ENCODE measurements around the gene SEL1L.

DNA sequence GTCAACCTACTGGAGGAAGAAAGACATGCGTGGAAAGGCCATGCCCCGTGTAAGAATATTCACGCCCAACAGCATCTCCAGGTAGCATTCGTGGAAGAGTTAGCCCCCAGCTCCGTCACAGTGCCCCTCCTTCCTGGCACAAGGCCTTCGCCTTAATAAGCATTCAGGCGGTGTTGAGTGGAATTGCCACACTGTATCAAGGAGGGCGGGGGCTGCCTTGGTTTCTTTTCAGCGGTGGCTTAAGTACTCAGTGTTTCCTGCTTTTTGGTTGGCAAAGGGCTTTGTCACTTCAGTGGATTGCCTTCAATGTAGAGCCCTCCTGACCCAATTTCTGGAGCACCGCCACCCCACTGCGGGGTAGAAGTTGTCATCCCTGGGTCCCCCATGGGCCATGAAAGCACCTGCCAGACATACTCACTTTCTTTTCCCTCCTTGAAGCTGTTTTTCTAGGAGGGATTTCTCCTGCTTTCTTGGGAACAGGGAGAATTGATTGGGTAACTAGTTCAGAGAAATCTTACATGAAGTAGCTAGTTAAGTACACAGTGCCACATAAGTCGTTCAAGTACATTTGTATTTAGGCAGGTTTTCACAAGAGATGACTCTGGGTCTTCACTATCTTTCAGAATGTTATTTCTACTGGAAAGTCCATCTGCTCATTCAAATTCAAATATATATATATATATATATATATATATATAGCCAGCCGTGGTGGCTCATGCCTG lies 68.0 kb downstream of the SEL1L start:
- TF ChIP-seq CTCF (IDR thresholded peaks at IDR 0.05) (no peak), POLR2A (IDR thresholded peaks at IDR 0.05) (no peak)

All from Peyer's patch (tissue), 4 donors.